Spleen (tissue), 13 donors: Measurements from ENCODE around the gene CNTD1. TPM values are rescaled to one million over a fixed set of nuclear protein-coding genes. Genes with fewer than 3 reads are reported as not detected.

Source experiments
- DNase-seq: peaks from one replicate; pipeline ENCODE4 v3.0.0-alpha.2; 2020
- H3K27ac ChIP-seq, 8 donors: fragments of 200-600 bp; sonication (generic) in 7 of 8; 1 replicate in 4 of 8; 2 replicates in 4 of 8; pipeline versions ENCODE4 v1.5.0 to v1.8.0; 2016 to 2021; ENCODE audit warnings: inconsistent platforms in 4 of 8, mild to moderate bottlenecking in 4 of 8, moderate library complexity in 1 of 8
- H3K27me3 ChIP-seq, 7 donors: fragments of 200-600 bp; sonication (generic) in 6 of 7; replicated peaks in 1 of 7; 1 replicate in 4 of 7; 2 replicates in 3 of 7; pipeline versions ENCODE4 v1.5.0 to v1.8.0; 2016 to 2021; ENCODE audit warnings: inconsistent platforms in 3 of 7, mild to moderate bottlenecking in 1 of 7
- H3K36me3 ChIP-seq, 6 donors: fragments of 200-600 bp; sonication (generic) in 5 of 6; 1 replicate in 4 of 6; 2 replicates in 2 of 6; pipeline versions ENCODE4 v1.5.0 to v1.8.0; 2016 to 2021; ENCODE audit warnings: inconsistent platforms in 2 of 6
- H3K4me1 ChIP-seq, 6 donors: fragments of 200-600 bp; sonication (generic) in 5 of 6; 1 replicate in 3 of 6; 2 replicates in 3 of 6; pipeline versions ENCODE4 v1.5.0 to v1.8.0; 2016 to 2021; ENCODE audit warnings: inconsistent platforms in 3 of 6
- H3K4me3 ChIP-seq, 8 donors: fragments of 200-600 bp; sonication (generic) in 7 of 8; 1 replicate in 4 of 8; 2 replicates in 4 of 8; pipeline versions ENCODE4 v1.5.0 to v1.8.0; 2016 to 2021; ENCODE audit warnings: inconsistent platforms in 4 of 8, mild to moderate bottlenecking in 4 of 8, moderate library complexity in 2 of 8
- H3K9me3 ChIP-seq, 8 donors: fragments of 200-600 bp; sonication (generic) in 7 of 8; 1 replicate in 4 of 8; 2 replicates in 4 of 8; pipeline versions ENCODE4 v1.5.0 to v1.8.0; 2016 to 2021; ENCODE audit warnings: inconsistent platforms in 4 of 8
- POLR2A ChIP-seq, 3 donors: fragments of 450-650 bp; IDR thresholded peaks; one replicate each; pipeline ENCODE4 v1.5.1; 2017; ENCODE audit warnings: antibody characterized with exemption in 3 of 3, mild to moderate bottlenecking in 1 of 3
- POLR2AphosphoS5 ChIP-seq, 3 donors: sonication (generic); formaldehyde crosslinking; IDR thresholded peaks; one replicate each; pipeline ENCODE4 v1.5.1; 2017; ENCODE audit warnings: antibody characterized with exemption in 3 of 3
- WGBS, 5 donors: extraction: QIAGEN DNeasy Blood & Tissue Kit in 3 of 5; methylation state at CpG; one replicate each; pipeline versions ENCODE4 v1.1.5 to v1.1.7; 2013 to 2018; 5-methylcytosine and 5-hydroxymethylcytosine counted together
- intact Hi-C: fragments of 100-400 bp; cut with DNase I; formaldehyde crosslinking; loops from one replicate; pipeline ENCODE4 v1.15.0; 2023; ENCODE audit warnings: low total_unique reads
- long read RNA-seq, 2 donors: transcript quantifications; one replicate each; lab custom pipeline, GENCODE V29; 2026
- polyA plus RNA-seq, 3 donors: library from polyadenylated mRNA; stranded (reverse); fragments of 200-250 nt; gene quantifications; one replicate each; pipeline ENCODE4 v1.2.1, GENCODE V29; 2013
- total RNA-seq, 7 donors: library from RNA; depleted of rRNA in 3 of 7; stranded (reverse); fragments of >200 nt in 3 of 7; fragmentation: NEBNext Ultra II Directional in 4 of 7; extraction: Animal tissue kit (Norgen Biotek cat#: 25700) in 4 of 7; gene quantifications; one replicate each; pipeline versions ENCODE4 v1.1.0 to v1.2.1, GENCODE V29; 2016 to 2021
- TF ChIP-seq, protein P1 (sequence below), 11 experiments: fragments of 200-600 bp in 7 of 11; fragments of 450-650 bp in 4 of 11; sonication (generic) in 4 of 11; IDR thresholded peaks in 8 of 11; conservative IDR thresholded peaks in 3 of 11; 1 replicate in 7 of 11; 2 replicates in 4 of 11; pipeline versions ENCODE4 v1.4.0 to v1.8.0; 2016 to 2021; ENCODE audit warnings: antibody characterized with exemption in 11 of 11, inconsistent platforms in 4 of 11, mild to moderate bottlenecking in 1 of 11
- donor health status: healthy with polysubstance abuse.
- donor health status: DM: no; HTN: no; CAD: no; lungs with moderate emphysema.
- donor health status: DM: no; HTN: no; CAD: no.
- donor health status: Bipolar disorder and iron deficiency.
- donor health status: healthy.
- donor health status: DM: no; HTN: no; CAD: no.
- donor health status: DM: yes; HTN: yes; CAD: no.

The CNTD1 gene
- not detected for total RNA-seq
- under 1 TPM; 0.17 to 0.26 (median 0.24) TPM for polyA plus RNA-seq
- long read RNA-seq, donor 1 = 0 reads
- long read RNA-seq, donor 2 = 0 reads

DNA sequence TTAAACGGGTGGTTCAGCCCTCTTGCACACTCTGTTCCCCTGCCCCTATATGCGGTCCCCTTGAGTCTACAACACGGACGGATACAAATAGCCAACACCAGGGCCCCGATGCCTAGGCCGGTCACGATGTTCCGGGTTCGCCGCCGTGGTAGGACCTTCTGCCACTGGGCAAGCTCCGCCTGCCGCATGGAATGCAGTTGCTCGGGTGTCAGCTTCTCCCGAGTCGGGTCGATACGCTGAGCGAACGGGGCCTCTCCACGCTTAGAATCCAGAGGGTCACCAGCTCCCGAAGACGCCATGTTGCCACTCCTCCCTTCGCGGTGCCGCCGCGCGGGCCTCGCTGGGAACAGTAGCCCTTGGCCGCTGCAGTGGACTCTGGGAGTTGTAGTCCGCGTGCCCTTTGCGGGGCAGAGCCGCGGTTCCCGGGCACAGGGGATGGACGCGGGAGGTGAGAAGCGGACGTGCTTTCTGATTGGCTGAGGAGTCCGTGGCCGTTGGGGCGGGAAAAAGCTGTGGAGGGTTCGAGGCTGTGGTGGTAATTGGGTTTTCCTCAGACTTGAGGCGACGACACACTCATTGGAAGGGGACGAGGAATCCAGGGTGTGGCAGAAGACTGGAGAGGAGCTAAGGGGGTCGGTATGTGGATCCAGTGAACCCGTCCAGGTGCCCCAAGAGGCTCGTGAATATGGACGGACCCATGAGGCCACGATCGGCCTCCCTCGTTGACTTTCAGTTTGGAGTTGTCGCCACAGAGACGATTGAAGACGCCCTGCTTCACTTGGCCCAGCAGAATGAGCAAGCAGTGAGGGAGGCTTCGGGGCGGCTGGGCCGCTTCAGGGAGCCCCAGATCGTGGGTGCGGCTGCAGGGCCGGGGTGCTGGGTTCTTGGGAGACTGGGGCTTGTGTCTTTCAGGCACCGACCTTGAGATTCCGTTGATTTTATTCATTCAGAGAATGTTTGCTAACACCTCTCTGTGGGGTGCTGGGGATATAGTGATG is at the start of gene CNTD1, which contains the start of gene COA3:
Gene CNTD1 (plus strand): TSS at position 479 of the 998 bp plus-strand sequence. CDS start 207 bp downstream, at position 686.
Gene COA3 (minus strand): TSS at position 322 of the 998 bp plus-strand sequence. CDS start 23 bp downstream, at position 299.
- intact Hi-C loops = no loop called here
- TF ChIP-seq, protein P1, sequence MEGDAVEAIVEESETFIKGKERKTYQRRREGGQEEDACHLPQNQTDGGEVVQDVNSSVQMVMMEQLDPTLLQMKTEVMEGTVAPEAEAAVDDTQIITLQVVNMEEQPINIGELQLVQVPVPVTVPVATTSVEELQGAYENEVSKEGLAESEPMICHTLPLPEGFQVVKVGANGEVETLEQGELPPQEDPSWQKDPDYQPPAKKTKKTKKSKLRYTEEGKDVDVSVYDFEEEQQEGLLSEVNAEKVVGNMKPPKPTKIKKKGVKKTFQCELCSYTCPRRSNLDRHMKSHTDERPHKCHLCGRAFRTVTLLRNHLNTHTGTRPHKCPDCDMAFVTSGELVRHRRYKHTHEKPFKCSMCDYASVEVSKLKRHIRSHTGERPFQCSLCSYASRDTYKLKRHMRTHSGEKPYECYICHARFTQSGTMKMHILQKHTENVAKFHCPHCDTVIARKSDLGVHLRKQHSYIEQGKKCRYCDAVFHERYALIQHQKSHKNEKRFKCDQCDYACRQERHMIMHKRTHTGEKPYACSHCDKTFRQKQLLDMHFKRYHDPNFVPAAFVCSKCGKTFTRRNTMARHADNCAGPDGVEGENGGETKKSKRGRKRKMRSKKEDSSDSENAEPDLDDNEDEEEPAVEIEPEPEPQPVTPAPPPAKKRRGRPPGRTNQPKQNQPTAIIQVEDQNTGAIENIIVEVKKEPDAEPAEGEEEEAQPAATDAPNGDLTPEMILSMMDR (IDR thresholded peaks at IDR 0.05 in 8 of 11, conservative IDR thresholded peaks at IDR 0.05 in 3 of 11) = peak in 1 of 11 experiments; percentile 22
- TF ChIP-seq POLR2AphosphoS5 (IDR thresholded peaks at IDR 0.05) (peak; percentile 78 to 90 (median 82)), POLR2A (IDR thresholded peaks at IDR 0.05) (no peak)

GRCh38 chr17:42748908-42749798 is 49.5 kb upstream of the CNTD1 start:
- Histone ChIP-seq H3K36me3 (no peaks in the 10 kb centered on the region), H3K27ac (peak overlapping the region in 4 of 8 donors; percentile 20 to 54 (median 30)), H3K4me3 (no peak overlapping the region), H3K27me3 (peaks cover 0 to 14% (median 0%) of the 10 kb centered on the region in 7 donors), H3K9me3 (no peaks in the 10 kb centered on the region), H3K4me1 (peaks cover 3 to 41% (median 16%) of the 10 kb centered on the region in 6 donors)
- TF ChIP-seq POLR2A (IDR thresholded peaks at IDR 0.05) (no peak), POLR2AphosphoS5 (IDR thresholded peaks at IDR 0.05) (no peak)
- TF ChIP-seq, protein P1 (IDR thresholded peaks at IDR 0.05 in 8 of 11, conservative IDR thresholded peaks at IDR 0.05 in 3 of 11) = no peak
- DNase-seq = peak; percentile 47
- 83 to 90% (median 84%) methylated on average over 11 of the region's 11 CpGs for WGBS, 5 donors
- intact Hi-C loops = no loop called here

More for the DNA sequence above, at the start of gene CNTD1, which contains the start of gene COA3:
- H3K4me3 ChIP-seq = peak within 1 kb of the TSS; percentile 62 to 97 (median 84)
- peaks cover 13 to 43% (median 25%) of the 10 kb centered on the region in 6 donors for H3K4me1 ChIP-seq
- peak within 1 kb of the TSS in 6 of 8 donors; percentile 61 to 84 (median 76) for H3K27ac ChIP-seq
- DNase-seq = peak; percentile 97
- H3K36me3 ChIP-seq = peaks cover 0 to 20% (median 2%) of the 10 kb centered on the region in 6 donors
- 22 to 41% (median 27%) methylated on average over 45 to 66 of the region's 66 CpGs for WGBS, 5 donors
- H3K9me3 ChIP-seq = no peaks in the 10 kb centered on the region
- H3K27me3 ChIP-seq = no peaks in the 10 kb centered on the region

- Histone ChIP-seq H3K27ac (peak overlapping the region in 1 of 8 donors; percentile 54), H3K4me3 (no peak overlapping the region), H3K9me3 (no peaks in the 10 kb centered on the region), H3K36me3 (no peaks in the 10 kb centered on the region), H3K27me3 (peaks cover 0 to 14% (median 0%) of the 10 kb centered on the region in 7 donors), H3K4me1 (peaks cover 0 to 30% (median 10%) of the 10 kb centered on the region in 6 donors)
- intact Hi-C loops = no loop called here
- WGBS, 5 donors = 3 to 15% (median 5%) methylated on average over 3 of the region's 3 CpGs
- TF ChIP-seq POLR2A (IDR thresholded peaks at IDR 0.05) (no peak), POLR2AphosphoS5 (IDR thresholded peaks at IDR 0.05) (peak in 1 of 3 donors; percentile 18)
- TF ChIP-seq, protein P1 (IDR thresholded peaks at IDR 0.05 in 8 of 11, conservative IDR thresholded peaks at IDR 0.05 in 3 of 11) = no peak
- DNase-seq = peak; percentile 7
Observed at GRCh38 chr17:42750739-42751344, 47.8 kb upstream of the CNTD1 start.
